Neutrophil (primary cell): ENCODE data around the gene SFXN3.

Source experiments
- H3K27ac ChIP-seq: fragments of 200-600 bp; sonication (generic); 2 replicates; pipeline ENCODE4 v1.5.1; 2016; ENCODE audit warnings: mild to moderate bottlenecking, moderate library complexity
- H3K27me3 ChIP-seq: fragments of 200-600 bp; sonication (generic); 2 replicates; pipeline ENCODE4 v1.6.0; 2016; ENCODE audit warnings: mild to moderate bottlenecking
- H3K36me3 ChIP-seq: fragments of 200-600 bp; sonication (generic); 2 replicates; pipeline ENCODE4 v1.5.1; 2017
- H3K4me1 ChIP-seq, 2 experiments: fragments of 200-600 bp in 1 of 2; sonication (generic) in 1 of 2; 1 replicate in 1 of 2; 2 replicates in 1 of 2; pipeline versions ENCODE4 v1.5.1 to v1.6.1; 2013 to 2016; ENCODE audit warnings: low read depth in 1 of 2, low read length in 1 of 2, mild to moderate bottlenecking in 1 of 2, moderate library complexity in 1 of 2; ENCODE audit not compliant: control insufficient read depth in 1 of 2, insufficient read depth in 1 of 2
- H3K4me3 ChIP-seq, 2 experiments: fragments of 200-600 bp in 1 of 2; sonication (generic) in 1 of 2; 1 replicate in 1 of 2; 2 replicates in 1 of 2; pipeline ENCODE4 v1.5.1; 2013 to 2016; ENCODE audit warnings: low read depth in 1 of 2, low read length in 1 of 2, mild to moderate bottlenecking in 1 of 2, moderate library complexity in 1 of 2
- H3K9me3 ChIP-seq: fragments of 200-600 bp; sonication (generic); 2 replicates; pipeline ENCODE4 v1.5.1; 2016
- CTCF ChIP-seq: fragments of 200-600 bp; sonication (generic); IDR thresholded peaks from 2 replicates; pipeline ENCODE4 v1.5.1; 2016; ENCODE audit warnings: antibody characterized with exemption

Gene SFXN3

GRCh38 chr10:101007099-101007711 lies 23.8 kb upstream of the SFXN3 start:
- H3K27me3 ChIP-seq: no peaks in the 10 kb centered on the region
- H3K27ac ChIP-seq: no peak overlapping the region
- no peak overlapping the region for H3K4me3 ChIP-seq
- TF ChIP-seq CTCF: no peak
- H3K36me3 ChIP-seq: peaks cover 15% of the 10 kb centered on the region
- H3K9me3 ChIP-seq: no peaks in the 10 kb centered on the region
- H3K4me1 ChIP-seq: no peaks in the 10 kb centered on the region

GRCh38 chr10:101007915-101008822 lies 22.9 kb upstream of the SFXN3 start:
- peaks cover 1% of the 10 kb centered on the region for H3K27me3 ChIP-seq
- H3K9me3 ChIP-seq: no peaks in the 10 kb centered on the region
- no peak overlapping the region for H3K4me3 ChIP-seq
- TF ChIP-seq CTCF: no peak
- no peaks in the 10 kb centered on the region for H3K4me1 ChIP-seq
- H3K27ac ChIP-seq: no peak overlapping the region
- H3K36me3 ChIP-seq: peaks cover 15% of the 10 kb centered on the region

DNA sequence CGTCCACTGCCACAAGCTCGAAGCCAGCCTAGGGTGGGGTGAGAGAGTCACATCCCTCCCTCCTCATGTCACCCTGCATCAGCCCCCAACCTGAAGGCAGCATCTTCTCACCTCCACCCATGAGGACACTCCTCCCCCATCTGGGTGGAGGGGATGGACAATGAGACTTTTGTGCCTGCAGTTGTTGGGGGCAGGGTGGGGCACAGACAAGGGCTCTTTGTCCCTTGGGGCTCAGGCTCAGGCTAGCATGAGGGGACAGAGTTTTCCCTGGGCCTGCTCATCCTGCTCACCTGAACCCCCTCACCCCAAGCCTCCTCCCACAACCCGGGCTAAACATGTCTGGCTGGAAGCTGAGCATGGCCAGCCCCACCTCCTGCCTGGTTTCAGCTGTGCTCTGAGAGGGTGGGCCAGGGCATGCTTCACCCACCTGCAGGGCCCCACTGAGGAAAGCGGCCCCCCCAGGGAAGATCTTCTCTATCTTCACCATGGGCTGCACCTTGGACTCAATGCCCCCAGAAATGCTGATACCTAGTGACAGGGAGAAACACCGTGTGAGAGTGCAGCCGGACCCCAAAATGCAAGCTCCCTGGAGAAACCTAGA lies 22.1 kb upstream of the SFXN3 start:
- Histone ChIP-seq H3K27ac (no peak overlapping the region), H3K27me3 (peaks cover 5% of the 10 kb centered on the region), H3K4me1 (no peaks in the 10 kb centered on the region), H3K4me3 (no peak overlapping the region), H3K36me3 (peaks cover 15% of the 10 kb centered on the region), H3K9me3 (no peaks in the 10 kb centered on the region)
- TF ChIP-seq CTCF: no peak

- Histone ChIP-seq H3K9me3 (no peaks in the 10 kb centered on the region), H3K4me1 (no peaks in the 10 kb centered on the region), H3K4me3 (no peak overlapping the region), H3K27ac (no peak overlapping the region), H3K27me3 (peaks cover 5% of the 10 kb centered on the region), H3K36me3 (peaks cover 12% of the 10 kb centered on the region)
- TF ChIP-seq CTCF: no peak
These were observed 20.7 kb upstream of the SFXN3 start for GRCh38 chr10:101010329-101010728.

DNA sequence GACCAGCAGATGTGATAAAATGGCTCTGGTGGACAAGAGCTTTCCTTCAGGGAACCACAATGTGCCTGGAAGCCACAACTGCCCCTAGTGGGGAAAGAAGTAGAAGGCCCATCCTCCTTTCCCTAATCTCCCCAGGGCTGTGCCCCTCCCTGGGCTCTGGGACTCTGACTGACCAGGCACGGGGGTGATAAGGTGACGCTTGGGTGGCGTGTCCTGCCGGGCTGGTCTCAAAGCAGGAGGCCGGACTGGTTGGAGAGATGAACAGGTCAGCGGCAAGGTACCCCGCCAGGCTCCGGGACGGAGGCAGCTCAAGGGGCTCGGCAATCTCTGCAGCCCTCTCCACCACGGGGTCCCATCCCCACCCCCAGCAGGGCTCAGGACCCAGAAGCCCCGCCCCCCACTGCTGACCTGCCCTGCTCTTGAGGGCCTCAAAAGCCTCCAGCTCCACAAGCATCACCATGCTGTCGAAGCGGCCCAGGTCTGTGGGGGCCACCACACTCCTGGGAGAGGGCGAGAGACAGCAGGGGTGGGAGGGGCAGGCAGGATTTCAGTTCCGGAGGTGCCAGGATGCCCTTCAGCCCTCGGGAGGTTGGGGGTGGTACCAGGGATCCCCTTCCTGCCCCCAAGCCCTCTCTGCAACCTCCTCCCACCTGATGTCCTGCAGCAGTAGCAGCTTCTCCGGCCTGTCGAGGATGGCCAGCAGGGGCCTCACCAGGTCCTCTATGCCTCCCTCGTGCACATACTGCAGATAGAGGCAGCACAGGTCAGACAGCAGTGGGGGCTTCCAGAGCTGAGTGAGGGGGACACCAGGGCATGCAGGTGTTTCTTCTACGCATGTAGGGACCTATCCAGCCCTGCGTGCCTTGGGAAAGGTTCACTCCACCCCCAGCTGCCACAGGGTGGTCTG lies 19.3 kb upstream of the SFXN3 start:
- Histone ChIP-seq H3K4me1 (no peaks in the 10 kb centered on the region), H3K27me3 (peaks cover 19% of the 10 kb centered on the region), H3K4me3 (no peak overlapping the region), H3K9me3 (no peaks in the 10 kb centered on the region), H3K27ac (no peak overlapping the region), H3K36me3 (peaks cover 3% of the 10 kb centered on the region)
- TF ChIP-seq CTCF: no peak
